ENCODE measurements around the gene ZSWIM4.
"Not testable (repeated sequence)": the region's sequence is repeated elsewhere in the genome, so short reads cannot be mapped to it uniquely, and the experiment has no call there.

The ZSWIM4 gene

DNA sequence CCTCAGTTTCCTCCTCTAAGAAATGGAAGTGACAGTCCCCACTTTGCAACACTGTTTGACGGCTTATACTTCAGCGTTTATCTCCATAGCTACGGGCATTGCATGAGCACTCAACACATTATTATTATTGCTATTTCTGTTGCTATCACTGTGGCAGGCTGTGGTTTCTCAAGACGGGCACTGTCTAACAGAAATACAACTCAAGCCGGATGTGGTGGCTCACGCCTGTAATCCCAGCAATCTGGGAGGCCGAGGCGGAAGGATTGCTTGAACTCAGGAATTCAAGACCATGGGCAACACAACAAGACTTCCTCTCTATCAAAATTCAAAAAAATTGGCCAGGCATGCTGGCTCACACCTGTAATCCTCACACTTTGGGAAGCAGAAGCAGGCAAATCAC, 4.9 kb upstream of the ZSWIM4 start:
- no peaks in the 10 kb centered on the region for H3K27me3 ChIP-seq (ENCODE audit: control insufficient read depth, low read length)
- H3F3A ChIP-seq (ENCODE audit: control insufficient read depth, insufficient read depth): peaks cover 22% of the 10 kb centered on the region
- TF ChIP-seq, protein P1, sequence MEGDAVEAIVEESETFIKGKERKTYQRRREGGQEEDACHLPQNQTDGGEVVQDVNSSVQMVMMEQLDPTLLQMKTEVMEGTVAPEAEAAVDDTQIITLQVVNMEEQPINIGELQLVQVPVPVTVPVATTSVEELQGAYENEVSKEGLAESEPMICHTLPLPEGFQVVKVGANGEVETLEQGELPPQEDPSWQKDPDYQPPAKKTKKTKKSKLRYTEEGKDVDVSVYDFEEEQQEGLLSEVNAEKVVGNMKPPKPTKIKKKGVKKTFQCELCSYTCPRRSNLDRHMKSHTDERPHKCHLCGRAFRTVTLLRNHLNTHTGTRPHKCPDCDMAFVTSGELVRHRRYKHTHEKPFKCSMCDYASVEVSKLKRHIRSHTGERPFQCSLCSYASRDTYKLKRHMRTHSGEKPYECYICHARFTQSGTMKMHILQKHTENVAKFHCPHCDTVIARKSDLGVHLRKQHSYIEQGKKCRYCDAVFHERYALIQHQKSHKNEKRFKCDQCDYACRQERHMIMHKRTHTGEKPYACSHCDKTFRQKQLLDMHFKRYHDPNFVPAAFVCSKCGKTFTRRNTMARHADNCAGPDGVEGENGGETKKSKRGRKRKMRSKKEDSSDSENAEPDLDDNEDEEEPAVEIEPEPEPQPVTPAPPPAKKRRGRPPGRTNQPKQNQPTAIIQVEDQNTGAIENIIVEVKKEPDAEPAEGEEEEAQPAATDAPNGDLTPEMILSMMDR (IDR thresholded peaks at IDR 0.05; ENCODE audit: low read depth, low read length, poor library complexity, severe bottlenecking): no peak
- TF ChIP-seq EZH2phosphoT487 (IDR thresholded peaks at IDR 0.05; ENCODE audit: borderline replicate concordance, low read length): no peak
- H3K9me2 ChIP-seq (replicated peaks; ENCODE audit: control insufficient read depth, low read length): no peaks in the 10 kb centered on the region
- H3K4me3 ChIP-seq (ENCODE audit: low read length): peak overlapping the region; percentile 57
- peak overlapping the region; percentile 76 for H3K27ac ChIP-seq (ENCODE audit: low read depth, low read length)
- no peaks in the 10 kb centered on the region for H4K20me1 ChIP-seq (ENCODE audit: control insufficient read depth, insufficient read depth, low read depth, low read length)
- no peaks in the 10 kb centered on the region for H3K9me3 ChIP-seq (ENCODE audit: control insufficient read depth, insufficient read depth, low read length)
- H3K79me2 ChIP-seq (ENCODE audit: control insufficient read depth, low read length): no peaks in the 10 kb centered on the region
- peaks cover 67% of the 10 kb centered on the region for H3K4me1 ChIP-seq (ENCODE audit: control insufficient read depth, low read length)
- H3K36me3 ChIP-seq (ENCODE audit: control insufficient read depth, low read length): no peaks in the 10 kb centered on the region
- H3K4me2 ChIP-seq (ENCODE audit: low read length): peak overlapping the region; percentile 78

DNA sequence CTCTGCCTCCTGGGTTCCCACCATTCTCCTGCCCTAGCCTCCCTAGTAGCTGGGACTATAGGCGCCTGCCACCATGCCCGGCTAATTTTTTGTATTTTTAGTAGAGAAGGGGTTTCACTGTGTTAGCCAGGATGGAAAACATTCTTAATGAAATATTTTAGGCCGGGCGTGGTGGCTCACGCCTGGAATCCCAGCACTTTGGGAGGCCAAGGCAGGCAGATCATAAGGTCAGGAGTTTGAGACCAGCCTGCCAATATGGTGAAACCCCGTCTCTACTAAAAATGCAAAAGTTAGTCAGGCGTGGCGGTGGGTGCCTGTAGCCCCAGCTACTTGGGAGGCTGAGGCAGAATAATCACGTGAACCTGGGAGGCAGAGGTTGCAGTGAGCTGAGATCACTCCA, 1.9 kb upstream of the ZSWIM4 start:
- not testable (repeated sequence) for H3K4me2 ChIP-seq (ENCODE audit: low read length); H3K4me3 ChIP-seq (ENCODE audit: low read length); H3K27ac ChIP-seq (ENCODE audit: low read depth, low read length); H3K9me3 ChIP-seq (ENCODE audit: control insufficient read depth, insufficient read depth, low read length); H3K36me3 ChIP-seq (ENCODE audit: control insufficient read depth, low read length); H4K20me1 ChIP-seq (ENCODE audit: control insufficient read depth, insufficient read depth, low read depth, low read length); H3K79me2 ChIP-seq (ENCODE audit: control insufficient read depth, low read length); H3K27me3 ChIP-seq (ENCODE audit: control insufficient read depth, low read length); H3K9me2 ChIP-seq (replicated peaks; ENCODE audit: control insufficient read depth, low read length)
- Histone ChIP-seq H3K4me1 (ENCODE audit: control insufficient read depth, low read length) (peaks cover 56% of the 10 kb centered on the region), H3F3A (ENCODE audit: control insufficient read depth, insufficient read depth) (peaks cover 18% of the 10 kb centered on the region)

DNA sequence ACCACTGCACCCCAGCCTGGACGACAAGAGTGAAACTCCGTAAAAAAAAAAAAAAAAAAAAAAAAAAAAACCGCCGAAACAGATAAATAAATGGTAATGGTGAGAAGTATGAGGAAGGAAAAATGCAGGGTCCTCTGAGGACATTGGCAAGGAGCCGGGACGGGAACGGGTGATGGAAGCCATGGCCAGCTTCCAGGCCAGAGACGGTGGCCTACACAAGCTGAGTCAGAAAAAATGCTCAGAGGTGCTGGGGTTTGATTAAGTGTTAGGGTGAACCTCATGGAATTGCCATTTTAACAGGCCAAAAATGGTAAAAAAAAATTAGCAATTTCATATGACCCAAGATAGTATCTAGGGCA, 866 bp upstream of the ZSWIM4 start:
- H3K9me2 ChIP-seq (replicated peaks; ENCODE audit: control insufficient read depth, low read length): no peaks in the 10 kb centered on the region
- peaks cover 7% of the 10 kb centered on the region for H3K79me2 ChIP-seq (ENCODE audit: control insufficient read depth, low read length)
- TF ChIP-seq EZH2phosphoT487 (IDR thresholded peaks at IDR 0.05; ENCODE audit: borderline replicate concordance, low read length): no peak
- TF ChIP-seq, protein P1 (IDR thresholded peaks at IDR 0.05; ENCODE audit: low read depth, low read length, poor library complexity, severe bottlenecking): no peak
- H3K4me1 ChIP-seq (ENCODE audit: control insufficient read depth, low read length): peaks cover 45% of the 10 kb centered on the region
- H3K27ac ChIP-seq (ENCODE audit: low read depth, low read length): no peak overlapping the region
- H3K9me3 ChIP-seq (ENCODE audit: control insufficient read depth, insufficient read depth, low read length): no peaks in the 10 kb centered on the region
- no peaks in the 10 kb centered on the region for H4K20me1 ChIP-seq (ENCODE audit: control insufficient read depth, insufficient read depth, low read depth, low read length)
- H3K4me3 ChIP-seq (ENCODE audit: low read length): peak overlapping the region; percentile 88
- no peaks in the 10 kb centered on the region for H3K27me3 ChIP-seq (ENCODE audit: control insufficient read depth, low read length)
- H3F3A ChIP-seq (ENCODE audit: control insufficient read depth, insufficient read depth): peaks cover 8% of the 10 kb centered on the region
- no peaks in the 10 kb centered on the region for H3K36me3 ChIP-seq (ENCODE audit: control insufficient read depth, low read length)
- H3K4me2 ChIP-seq (ENCODE audit: low read length): peak overlapping the region; percentile 85

DNA sequence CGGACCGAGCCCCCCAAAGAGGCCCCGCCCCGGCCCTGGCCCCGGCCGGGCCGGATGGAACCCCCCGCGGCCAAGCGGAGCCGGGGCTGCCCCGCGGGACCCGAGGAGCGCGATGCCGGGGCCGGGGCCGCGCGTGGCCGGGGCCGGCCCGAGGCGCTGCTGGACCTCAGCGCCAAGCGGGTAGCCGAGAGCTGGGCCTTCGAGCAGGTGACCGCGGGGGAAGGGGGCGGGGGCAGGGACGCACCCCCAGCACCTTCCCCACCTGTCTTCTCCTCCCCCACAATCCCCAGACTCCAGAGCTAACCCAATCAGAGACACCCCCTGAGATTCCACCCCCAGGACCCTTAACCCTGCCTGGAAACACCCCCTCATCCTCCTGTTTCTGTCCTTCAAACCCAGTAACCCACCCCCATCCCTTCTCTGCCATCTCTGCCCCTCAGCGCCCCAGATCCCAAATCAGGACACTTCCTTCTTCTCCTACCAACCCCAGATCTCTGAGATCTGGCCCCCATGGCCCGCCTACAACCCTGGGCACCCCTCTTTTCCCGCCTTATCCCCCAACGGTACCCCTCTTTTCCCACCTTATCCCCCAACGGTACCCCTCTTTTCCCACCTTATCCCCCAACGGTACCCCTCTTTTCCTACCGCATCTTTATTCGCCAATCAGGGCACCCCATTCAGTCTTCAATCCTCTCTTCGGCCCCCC, 505 bp downstream of the ZSWIM4 start:
- Histone ChIP-seq H3K79me2 (ENCODE audit: control insufficient read depth, low read length) (peaks cover 7% of the 10 kb centered on the region), H3K4me3 (ENCODE audit: low read length) (peak overlapping the region; percentile 88), H4K20me1 (ENCODE audit: control insufficient read depth, insufficient read depth, low read depth, low read length) (no peaks in the 10 kb centered on the region), H3K9me2 (replicated peaks; ENCODE audit: control insufficient read depth, low read length) (no peaks in the 10 kb centered on the region), H3K9me3 (ENCODE audit: control insufficient read depth, insufficient read depth, low read length) (no peaks in the 10 kb centered on the region), H3F3A (ENCODE audit: control insufficient read depth, insufficient read depth) (no peaks in the 10 kb centered on the region), H3K4me1 (ENCODE audit: control insufficient read depth, low read length) (peaks cover 31% of the 10 kb centered on the region), H3K27ac (ENCODE audit: low read depth, low read length) (peak overlapping the region; percentile 12; the same call in 1 of the 2 replicates), H3K4me2 (ENCODE audit: low read length) (peak overlapping the region; percentile 72), H3K36me3 (ENCODE audit: control insufficient read depth, low read length) (no peaks in the 10 kb centered on the region), H3K27me3 (ENCODE audit: control insufficient read depth, low read length) (no peaks in the 10 kb centered on the region)
- TF ChIP-seq, protein P1 (IDR thresholded peaks at IDR 0.05; ENCODE audit: low read depth, low read length, poor library complexity, severe bottlenecking): no peak
- no peak for TF ChIP-seq EZH2phosphoT487 (IDR thresholded peaks at IDR 0.05; ENCODE audit: borderline replicate concordance, low read length)
